Measurements from ENCODE around the gene CPB2.

The CPB2 gene

GRCh38 chr13:46051968-46052318 is 52.9 kb downstream of the CPB2 start:
- H3K27me3 ChIP-seq (replicated peaks): no peaks in the 10 kb centered on the region
- no peak for TF ChIP-seq CTCF (IDR thresholded peaks at IDR 0.05; ENCODE audit: low read depth, low read length, missing control alignments)
- H3K4me3 ChIP-seq (ENCODE audit: low read depth, low read length): peak overlapping the region; percentile 73
- H3K27ac ChIP-seq: peak overlapping the region; percentile 90
- in situ Hi-C loops (cut with HindIII; ENCODE audit: low pct_ligation_motif_present, low sequenced_read_pairs): no loop called here
- no peak for DNase-seq
- no peaks in the 10 kb centered on the region for H3K36me3 ChIP-seq (replicated peaks)

- Histone ChIP-seq H3K27ac (no peak overlapping the region), H3K36me3 (replicated peaks) (no peaks in the 10 kb centered on the region), H3K27me3 (replicated peaks) (no peaks in the 10 kb centered on the region), H3K4me3 (ENCODE audit: low read depth, low read length) (no peak overlapping the region)
- TF ChIP-seq CTCF (IDR thresholded peaks at IDR 0.05; ENCODE audit: low read depth, low read length, missing control alignments): no peak
- no peak for DNase-seq
- in situ Hi-C loops (cut with HindIII; ENCODE audit: low pct_ligation_motif_present, low sequenced_read_pairs): no loop called here
These were observed 54.1 kb downstream of the CPB2 start for GRCh38 chr13:46050771-46051170.

GRCh38 chr13:46045424-46045823 is 59.4 kb downstream of the CPB2 start:
- no peaks in the 10 kb centered on the region for H3K27me3 ChIP-seq (replicated peaks)
- in situ Hi-C loops (cut with HindIII; ENCODE audit: low pct_ligation_motif_present, low sequenced_read_pairs): no loop called here
- no peak overlapping the region for H3K27ac ChIP-seq
- no peak for TF ChIP-seq CTCF (IDR thresholded peaks at IDR 0.05; ENCODE audit: low read depth, low read length, missing control alignments)
- DNase-seq: no peak
- no peak overlapping the region for H3K4me3 ChIP-seq (ENCODE audit: low read depth, low read length)
- peaks cover 5% of the 10 kb centered on the region for H3K36me3 ChIP-seq (replicated peaks)

GRCh38 chr13:46043647-46044046 is 61.2 kb downstream of the CPB2 start:
- TF ChIP-seq CTCF (IDR thresholded peaks at IDR 0.05; ENCODE audit: low read depth, low read length, missing control alignments): no peak
- Histone ChIP-seq H3K36me3 (replicated peaks) (peaks cover 5% of the 10 kb centered on the region), H3K27me3 (replicated peaks) (no peaks in the 10 kb centered on the region), H3K4me3 (ENCODE audit: low read depth, low read length) (no peak overlapping the region), H3K27ac (no peak overlapping the region)
- DNase-seq: no peak
- in situ Hi-C loops (cut with HindIII; ENCODE audit: low pct_ligation_motif_present, low sequenced_read_pairs): no loop called here

GRCh38 chr13:46041419-46041839 is 63.4 kb downstream of the CPB2 start:
- Histone ChIP-seq H3K27ac (peak overlapping the region; percentile 69), H3K27me3 (replicated peaks) (no peaks in the 10 kb centered on the region), H3K36me3 (replicated peaks) (peaks cover 5% of the 10 kb centered on the region), H3K4me3 (ENCODE audit: low read depth, low read length) (no peak overlapping the region)
- DNase-seq: no peak
- no peak for TF ChIP-seq CTCF (IDR thresholded peaks at IDR 0.05; ENCODE audit: low read depth, low read length, missing control alignments)
- in situ Hi-C loops (cut with HindIII; ENCODE audit: low pct_ligation_motif_present, low sequenced_read_pairs): no loop called here

GRCh38 chr13:46040763-46041162 is 64.1 kb downstream of the CPB2 start:
- no peak for TF ChIP-seq CTCF (IDR thresholded peaks at IDR 0.05; ENCODE audit: low read depth, low read length, missing control alignments)
- Histone ChIP-seq H3K36me3 (replicated peaks) (peaks cover 5% of the 10 kb centered on the region), H3K27ac (peak overlapping the region; percentile 35), H3K27me3 (replicated peaks) (no peaks in the 10 kb centered on the region), H3K4me3 (ENCODE audit: low read depth, low read length) (no peak overlapping the region)
- DNase-seq: no peak
- in situ Hi-C loops (cut with HindIII; ENCODE audit: low pct_ligation_motif_present, low sequenced_read_pairs): no loop called here
